Vagina (tissue), 2 donors: ENCODE measurements around the gene PSPH. TPM values are rescaled to one million over a fixed set of nuclear protein-coding genes. Genes with fewer than 3 reads are reported as not detected.
"Not testable (repeated sequence)": the region's sequence is repeated elsewhere in the genome, so short reads cannot be mapped to it uniquely, and the experiment has no call there.

ENCODE experiments used
- DNase-seq, 2 donors: peaks; one replicate each; pipeline ENCODE4 v3.0.0-alpha.2; 2017; ENCODE audit errors: extremely low spot score in 2 of 2
- H3K27ac ChIP-seq: fragments of 200-600 bp; sonication (generic); one replicate; pipeline ENCODE4 v1.5.1; 2019
- H3K27me3 ChIP-seq: fragments of 200-600 bp; sonication (generic); one replicate; pipeline ENCODE4 v1.5.1; 2019
- H3K36me3 ChIP-seq, 2 donors: fragments of 200-600 bp; sonication (generic); one replicate each; pipeline ENCODE4 v1.5.1; 2017 to 2019
- H3K4me1 ChIP-seq: fragments of 200-600 bp; sonication (generic); one replicate; pipeline ENCODE4 v1.5.1; 2019
- H3K4me3 ChIP-seq, 2 donors: fragments of 200-600 bp; sonication (generic); 1 replicate in 1 of 2; 2 replicates in 1 of 2; pipeline ENCODE4 v1.5.1; 2016 to 2019
- H3K9me3 ChIP-seq: fragments of 200-600 bp; sonication (generic); one replicate; pipeline ENCODE4 v1.5.1; 2019
- POLR2A ChIP-seq, 2 donors: fragments of 450-650 bp; IDR thresholded peaks; one replicate each; pipeline ENCODE4 v1.6.1; 2017; ENCODE audit warnings: antibody characterized with exemption in 2 of 2, mild to moderate bottlenecking in 2 of 2, moderate library complexity in 2 of 2
- POLR2AphosphoS5 ChIP-seq, 2 donors: sonication (generic); formaldehyde crosslinking; IDR thresholded peaks; one replicate each; pipeline ENCODE4 v1.9.0; 2017; ENCODE audit warnings: antibody characterized with exemption in 2 of 2, mild to moderate bottlenecking in 2 of 2, low read depth in 1 of 2; ENCODE audit not compliant: insufficient read depth in 1 of 2
- intact Hi-C: fragments of 100-400 bp; cut with DNase I; formaldehyde crosslinking; loops from one replicate; pipeline ENCODE4 v1.15.1; 2023
- total RNA-seq: library from RNA; depleted of rRNA; stranded (reverse); fragments of >200 nt; gene quantifications from one replicate; pipeline ENCODE4 v1.2.3, GENCODE V29; 2016
- TF ChIP-seq, protein P1 (sequence below), 3 experiments: fragments of 450-650 bp in 2 of 3; fragments of 200-600 bp in 1 of 3; sonication (generic) in 1 of 3; IDR thresholded peaks; one replicate each; pipeline ENCODE4 v1.5.1; 2017 to 2019; ENCODE audit warnings: antibody characterized with exemption in 3 of 3, mild to moderate bottlenecking in 2 of 3, moderate library complexity in 2 of 3

The PSPH gene
- total RNA-seq, 1 donor from 2014 or later: 13.3 TPM

DNA sequence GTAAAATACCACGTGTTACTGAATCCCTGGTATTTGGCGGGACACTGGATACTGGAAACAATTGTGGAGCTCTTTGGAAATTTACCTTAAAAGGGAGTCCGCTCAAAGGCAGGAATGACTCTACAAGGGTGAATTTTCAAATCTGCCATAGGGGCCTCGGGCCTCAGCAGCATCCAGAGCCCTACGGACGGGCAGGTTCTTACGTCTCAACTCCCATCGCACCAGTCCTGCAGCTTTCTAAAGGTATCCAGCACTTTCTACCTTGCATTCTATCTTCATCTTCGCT lies 248 bp downstream of the PSPH start:
- Histone ChIP-seq H3K9me3 (no peaks in the 10 kb centered on the region), H3K4me3 (peak overlapping the region; percentile 59 to 89), H3K27me3 (no peaks in the 10 kb centered on the region), H3K27ac (peak overlapping the region; percentile 90), H3K36me3 (peaks cover 0 to 20% of the 10 kb centered on the region in 2 donors), H3K4me1 (peaks cover 51% of the 10 kb centered on the region)
- intact Hi-C loops: loop anchor here (5.0 kb wide), 1 partner anchor 684 kb away; the partner anchor contains the start of gene LANCL2
- TF ChIP-seq, protein P1, sequence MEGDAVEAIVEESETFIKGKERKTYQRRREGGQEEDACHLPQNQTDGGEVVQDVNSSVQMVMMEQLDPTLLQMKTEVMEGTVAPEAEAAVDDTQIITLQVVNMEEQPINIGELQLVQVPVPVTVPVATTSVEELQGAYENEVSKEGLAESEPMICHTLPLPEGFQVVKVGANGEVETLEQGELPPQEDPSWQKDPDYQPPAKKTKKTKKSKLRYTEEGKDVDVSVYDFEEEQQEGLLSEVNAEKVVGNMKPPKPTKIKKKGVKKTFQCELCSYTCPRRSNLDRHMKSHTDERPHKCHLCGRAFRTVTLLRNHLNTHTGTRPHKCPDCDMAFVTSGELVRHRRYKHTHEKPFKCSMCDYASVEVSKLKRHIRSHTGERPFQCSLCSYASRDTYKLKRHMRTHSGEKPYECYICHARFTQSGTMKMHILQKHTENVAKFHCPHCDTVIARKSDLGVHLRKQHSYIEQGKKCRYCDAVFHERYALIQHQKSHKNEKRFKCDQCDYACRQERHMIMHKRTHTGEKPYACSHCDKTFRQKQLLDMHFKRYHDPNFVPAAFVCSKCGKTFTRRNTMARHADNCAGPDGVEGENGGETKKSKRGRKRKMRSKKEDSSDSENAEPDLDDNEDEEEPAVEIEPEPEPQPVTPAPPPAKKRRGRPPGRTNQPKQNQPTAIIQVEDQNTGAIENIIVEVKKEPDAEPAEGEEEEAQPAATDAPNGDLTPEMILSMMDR (IDR thresholded peaks at IDR 0.05): no peak
- no peak for TF ChIP-seq POLR2A (IDR thresholded peaks at IDR 0.05)
- no peak for DNase-seq

GRCh38 chr7:56048763-56049162 lies 2.5 kb downstream of the PSPH start:
- H3K4me1 ChIP-seq: peaks cover 45% of the 10 kb centered on the region
- H3K27me3 ChIP-seq, DNase-seq, H3K4me3 ChIP-seq, H3K27ac ChIP-seq, H3K9me3 ChIP-seq, H3K36me3 ChIP-seq, intact Hi-C loops: not testable (repeated sequence)

DNA sequence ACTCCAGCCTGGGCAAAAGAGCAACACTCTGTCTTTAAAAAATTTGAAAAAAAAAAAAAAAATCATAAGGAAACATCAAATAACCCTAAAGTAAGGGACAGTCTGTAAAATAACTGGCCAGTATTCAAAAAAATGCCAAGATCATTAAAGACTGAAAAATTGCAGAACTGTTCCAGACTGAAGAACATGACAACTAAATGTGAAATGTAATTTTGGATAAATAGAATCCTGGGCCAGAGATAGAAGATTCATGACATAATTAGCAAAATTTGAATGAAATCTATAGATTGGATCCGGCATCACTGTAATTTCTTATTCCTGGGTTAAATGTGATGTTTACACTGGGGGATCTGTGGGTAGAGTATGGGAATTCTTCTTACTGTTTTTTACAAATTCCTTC lies 3.0 kb downstream of the PSPH start:
- peaks cover 40% of the 10 kb centered on the region for H3K4me1 ChIP-seq
- no peak overlapping the region for H3K27ac ChIP-seq

DNA sequence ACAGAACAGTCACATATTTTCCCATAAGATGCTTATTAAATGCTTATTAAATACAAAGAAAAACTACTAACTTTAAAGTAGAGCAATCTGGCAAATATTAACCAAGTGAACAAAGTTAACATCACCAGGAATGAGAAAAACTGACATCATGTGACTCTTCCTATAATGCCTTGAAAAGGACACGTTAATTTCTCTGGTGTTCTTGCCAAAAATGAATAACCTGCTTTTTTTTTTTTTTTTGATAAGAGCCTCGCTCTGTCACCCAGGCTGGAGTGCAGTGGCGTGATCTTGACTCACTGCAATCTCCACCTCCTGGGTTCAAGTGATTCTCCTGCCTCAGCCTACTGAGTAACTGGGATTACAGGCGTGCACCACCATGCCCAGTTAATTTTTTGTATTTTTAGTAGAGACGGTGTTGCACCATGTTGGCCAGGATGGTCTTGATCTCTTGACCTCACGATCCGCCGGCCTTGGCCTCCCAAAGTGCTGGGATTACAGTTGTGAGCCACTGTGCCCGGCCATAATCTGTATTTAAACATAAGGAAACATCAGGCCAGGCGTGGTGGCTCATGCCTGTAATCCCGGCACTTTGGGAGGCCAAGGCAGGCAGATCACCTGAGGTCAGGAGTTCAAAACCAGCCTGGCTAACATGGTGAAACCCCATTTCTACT lies 3.7 kb downstream of the PSPH start:
- intact Hi-C loops, H3K27me3 ChIP-seq, H3K36me3 ChIP-seq, H3K4me3 ChIP-seq, H3K27ac ChIP-seq, H3K9me3 ChIP-seq, DNase-seq: not testable (repeated sequence)
- peaks cover 33% of the 10 kb centered on the region for H3K4me1 ChIP-seq

More for the DNA sequence above, 3.0 kb downstream of the PSPH start:
- H3K36me3 ChIP-seq: peaks cover 0 to 2% of the 10 kb centered on the region in 2 donors
- DNase-seq: no peak
- no peaks in the 10 kb centered on the region for H3K9me3 ChIP-seq
- H3K4me3 ChIP-seq: no peak overlapping the region
- TF ChIP-seq, protein P1 (IDR thresholded peaks at IDR 0.05): no peak
- TF ChIP-seq POLR2A (IDR thresholded peaks at IDR 0.05) (no peak), POLR2AphosphoS5 (IDR thresholded peaks at IDR 0.05; ENCODE audit: insufficient read depth in 1 of 2, low read depth in 1 of 2) (no peak)
- intact Hi-C loops: no loop called here
- H3K27me3 ChIP-seq: no peaks in the 10 kb centered on the region

DNA sequence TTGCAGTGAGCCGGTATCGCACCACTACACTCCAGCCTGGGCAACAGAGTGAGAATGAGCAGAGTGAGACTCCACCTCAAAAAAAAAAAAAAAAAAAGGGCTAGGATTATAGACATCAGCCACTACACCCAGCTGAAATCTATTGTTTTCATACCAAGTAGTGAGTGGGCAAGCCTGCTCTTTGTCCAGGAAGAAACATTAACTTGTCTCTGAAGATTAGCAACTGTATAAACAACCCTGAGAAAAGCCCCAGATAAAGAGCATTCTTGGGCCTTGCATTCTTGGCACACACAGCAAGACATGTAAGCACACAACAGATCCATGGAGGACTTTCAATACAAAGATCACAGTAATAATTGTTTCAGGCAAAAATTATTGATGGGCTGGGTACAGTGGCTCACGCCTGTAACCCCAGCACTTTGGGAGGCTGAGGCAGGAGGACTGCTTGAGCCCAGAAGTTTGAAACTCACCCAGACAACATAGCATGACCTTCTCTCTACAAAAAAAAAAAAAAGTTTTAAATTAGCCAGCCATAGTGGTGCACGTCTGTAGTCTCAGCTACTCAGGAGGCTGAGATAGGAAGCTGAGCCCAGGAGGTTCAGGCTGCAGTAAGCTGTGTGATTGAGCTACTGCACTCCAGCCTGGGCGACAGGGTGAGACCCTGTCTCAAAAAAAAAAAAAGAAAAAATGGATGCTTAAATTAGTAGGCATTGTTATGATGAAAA lies 4.4 kb downstream of the PSPH start:
- H3K27me3 ChIP-seq: no peaks in the 10 kb centered on the region
- no peak overlapping the region for H3K4me3 ChIP-seq
- peaks cover 28% of the 10 kb centered on the region for H3K4me1 ChIP-seq
- H3K36me3 ChIP-seq: no peaks in the 10 kb centered on the region
- no peaks in the 10 kb centered on the region for H3K9me3 ChIP-seq
- DNase-seq: no peak
- H3K27ac ChIP-seq: peak overlapping the region; percentile 27
- intact Hi-C loops: no loop called here
- TF ChIP-seq POLR2A (IDR thresholded peaks at IDR 0.05): no peak
- TF ChIP-seq, protein P1 (IDR thresholded peaks at IDR 0.05): no peak
- no peak for TF ChIP-seq POLR2AphosphoS5 (IDR thresholded peaks at IDR 0.05; ENCODE audit: insufficient read depth in 1 of 2, low read depth in 1 of 2)

GRCh38 chr7:56045758-56046157 lies 5.5 kb downstream of the PSPH start:
- DNase-seq, intact Hi-C loops, H3K27me3 ChIP-seq: not testable (repeated sequence)

More at GRCh38 chr7:56045758-56046157, 5.5 kb downstream of the PSPH start:
- not testable (repeated sequence) for H3K4me3 ChIP-seq, H3K27ac ChIP-seq, H3K36me3 ChIP-seq, H3K9me3 ChIP-seq
- H3K4me1 ChIP-seq: peaks cover 25% of the 10 kb centered on the region
